ENCODE data around the gene USP47. TPM values are rescaled to one million over a fixed set of nuclear protein-coding genes. Genes with fewer than 3 reads are reported as not detected.

The USP47 gene
- polyA plus RNA-seq, 1 experiment: 15.0 TPM

GRCh38 chr11:11965656-11966353, 124.0 kb downstream of the USP47 start:
- Histone ChIP-seq H3K36me3 (ENCODE audit: control insufficient read depth, insufficient read depth, low read length) (peaks cover 31% of the 10 kb centered on the region), H3K4me3 (ENCODE audit: low read depth, low read length) (no peak overlapping the region), H3K27me3 (ENCODE audit: control insufficient read depth, insufficient read depth, low read length) (no peaks in the 10 kb centered on the region)
- ChIA-PET POLR2A (no interaction called here), CTCF (interaction anchor here (0.8 to 2.8 kb wide), 5 partner anchors 10 to 178 kb away, joined by 3 to 16 read pairs (median 4); no protein-coding TSS in a partner anchor)
- TF ChIP-seq, protein P1, sequence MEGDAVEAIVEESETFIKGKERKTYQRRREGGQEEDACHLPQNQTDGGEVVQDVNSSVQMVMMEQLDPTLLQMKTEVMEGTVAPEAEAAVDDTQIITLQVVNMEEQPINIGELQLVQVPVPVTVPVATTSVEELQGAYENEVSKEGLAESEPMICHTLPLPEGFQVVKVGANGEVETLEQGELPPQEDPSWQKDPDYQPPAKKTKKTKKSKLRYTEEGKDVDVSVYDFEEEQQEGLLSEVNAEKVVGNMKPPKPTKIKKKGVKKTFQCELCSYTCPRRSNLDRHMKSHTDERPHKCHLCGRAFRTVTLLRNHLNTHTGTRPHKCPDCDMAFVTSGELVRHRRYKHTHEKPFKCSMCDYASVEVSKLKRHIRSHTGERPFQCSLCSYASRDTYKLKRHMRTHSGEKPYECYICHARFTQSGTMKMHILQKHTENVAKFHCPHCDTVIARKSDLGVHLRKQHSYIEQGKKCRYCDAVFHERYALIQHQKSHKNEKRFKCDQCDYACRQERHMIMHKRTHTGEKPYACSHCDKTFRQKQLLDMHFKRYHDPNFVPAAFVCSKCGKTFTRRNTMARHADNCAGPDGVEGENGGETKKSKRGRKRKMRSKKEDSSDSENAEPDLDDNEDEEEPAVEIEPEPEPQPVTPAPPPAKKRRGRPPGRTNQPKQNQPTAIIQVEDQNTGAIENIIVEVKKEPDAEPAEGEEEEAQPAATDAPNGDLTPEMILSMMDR (IDR thresholded peaks at IDR 0.05; ENCODE audit: insufficient read depth, low read depth, low read length): no peak
- DNase-seq (ENCODE audit: low read depth): no peak

- Histone ChIP-seq H3K4me3 (ENCODE audit: low read depth, low read length) (no peak overlapping the region), H3K27me3 (ENCODE audit: control insufficient read depth, insufficient read depth, low read length) (no peaks in the 10 kb centered on the region), H3K36me3 (ENCODE audit: control insufficient read depth, insufficient read depth, low read length) (peaks cover 30% of the 10 kb centered on the region)
- TF ChIP-seq, protein P1 (IDR thresholded peaks at IDR 0.05; ENCODE audit: insufficient read depth, low read depth, low read length): no peak
- ChIA-PET POLR2A (no interaction called here), CTCF (interaction anchor here (1.0 to 2.8 kb wide), 6 partner anchors 10 to 52 kb away, joined by 4 to 16 read pairs (median 8); no protein-coding TSS in a partner anchor)
- DNase-seq (ENCODE audit: low read depth): no peak
Measured at GRCh38 chr11:11966354-11966741, 124.6 kb downstream of the USP47 start.

GRCh38 chr11:11966826-11967668, 125.3 kb downstream of the USP47 start:
- CTCF ChIA-PET: interaction anchor here (0.6 to 2.8 kb wide), 9 partner anchors 9 to 51 kb away, joined by 3 to 16 read pairs (median 4); no protein-coding TSS in a partner anchor
- H3K36me3 ChIP-seq (ENCODE audit: control insufficient read depth, insufficient read depth, low read length): peaks cover 29% of the 10 kb centered on the region
- DNase-seq (ENCODE audit: low read depth): no peak
- TF ChIP-seq, protein P1 (IDR thresholded peaks at IDR 0.05; ENCODE audit: insufficient read depth, low read depth, low read length): peak; percentile 69
- H3K4me3 ChIP-seq (ENCODE audit: low read depth, low read length): no peak overlapping the region
- POLR2A ChIA-PET: no interaction called here
- H3K27me3 ChIP-seq (ENCODE audit: control insufficient read depth, insufficient read depth, low read length): no peaks in the 10 kb centered on the region

- CTCF ChIA-PET: interaction anchor here (1.0 to 2.8 kb wide), 7 partner anchors 8 to 50 kb away, joined by 4 to 16 read pairs (median 5); no protein-coding TSS in a partner anchor
- no peaks in the 10 kb centered on the region for H3K27me3 ChIP-seq (ENCODE audit: control insufficient read depth, insufficient read depth, low read length)
- DNase-seq (ENCODE audit: low read depth): no peak
- H3K36me3 ChIP-seq (ENCODE audit: control insufficient read depth, insufficient read depth, low read length): peaks cover 29% of the 10 kb centered on the region
- TF ChIP-seq, protein P1 (IDR thresholded peaks at IDR 0.05; ENCODE audit: insufficient read depth, low read depth, low read length): no peak
- H3K4me3 ChIP-seq (ENCODE audit: low read depth, low read length): no peak overlapping the region
- POLR2A ChIA-PET: no interaction called here
Measured at GRCh38 chr11:11967669-11968510, 126.1 kb downstream of the USP47 start.

All from BJ (cell line).